Hepatic stellate cell (primary cell): ENCODE measurements around the gene ITGB5.

Source experiments
- DNase-seq: peaks from one replicate; pipeline ENCODE4 v3.0.0; 2011; ENCODE audit warnings: low spot score

Gene ITGB5

DNA sequence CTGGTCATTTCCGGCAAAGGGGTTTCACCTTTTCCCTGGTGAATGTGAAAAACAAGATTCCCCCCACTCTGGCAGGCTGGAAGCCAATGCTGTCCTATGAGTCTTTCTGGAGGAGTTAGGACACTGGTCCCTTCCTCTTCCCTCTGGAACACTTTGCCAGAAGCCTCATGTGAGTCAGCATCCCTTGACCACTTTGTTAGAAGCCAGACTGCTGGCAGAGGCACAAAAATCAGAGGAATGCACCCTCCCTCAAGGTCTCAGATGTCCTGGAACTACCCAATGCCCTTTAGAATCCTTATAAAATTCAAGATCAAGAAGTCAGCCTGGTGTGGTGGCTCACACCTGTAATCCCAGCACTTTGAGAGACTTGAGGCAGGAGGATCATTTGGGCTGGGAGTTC, 26.6 kb downstream of the ITGB5 start:
- peak; percentile 82 for DNase-seq

DNA sequence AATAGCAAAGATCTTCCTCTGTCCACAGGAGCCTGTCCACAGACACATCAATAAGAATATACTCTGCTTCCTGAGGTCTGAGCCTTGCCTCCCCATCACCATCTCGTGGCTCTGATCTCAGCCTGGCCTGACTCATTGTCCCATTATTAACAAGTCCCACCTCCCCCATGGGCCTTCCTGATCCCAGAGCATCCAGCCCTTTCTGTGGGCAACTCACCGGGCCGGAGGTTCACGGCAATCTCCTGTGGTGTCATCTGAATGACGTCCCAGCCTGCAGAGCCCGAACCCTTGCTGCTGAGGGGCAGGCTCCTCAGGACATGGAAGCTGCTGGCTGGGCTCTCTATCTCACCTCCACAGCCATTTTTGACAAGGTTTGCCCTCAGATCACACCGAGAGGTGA, 28.1 kb downstream of the ITGB5 start:
- peak; percentile 42 for DNase-seq

- no peak for DNase-seq
These were observed 28.9 kb downstream of the ITGB5 start for GRCh38 chr3:124858275-124858674.

- no peak for DNase-seq
These were observed 30.5 kb downstream of the ITGB5 start for GRCh38 chr3:124856677-124857076.

DNA sequence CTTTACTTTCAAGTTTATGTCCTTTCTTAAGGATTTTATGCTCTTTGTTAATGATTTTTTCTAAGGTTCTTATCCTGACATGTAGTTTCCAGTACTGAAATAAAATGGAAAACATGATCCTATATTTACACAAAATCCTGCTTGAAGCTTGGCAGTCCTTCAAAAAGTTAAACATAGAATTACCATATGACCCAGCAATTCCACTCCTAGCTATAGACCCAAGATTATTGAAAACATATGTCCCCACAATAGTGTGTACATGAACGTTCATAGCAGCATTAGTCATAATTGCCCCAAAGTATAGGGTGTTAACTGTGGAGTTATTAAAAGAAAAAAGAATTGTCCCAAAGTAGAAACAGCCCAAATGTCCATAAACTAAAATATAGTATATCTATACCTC, 33.2 kb downstream of the ITGB5 start:
- DNase-seq, result no peak

GRCh38 chr3:124853446-124853845, 33.7 kb downstream of the ITGB5 start:
- no peak for DNase-seq

- no peak for DNase-seq
These were observed 35.3 kb downstream of the ITGB5 start for GRCh38 chr3:124851905-124852304.

GRCh38 chr3:124851136-124851535, 36.0 kb downstream of the ITGB5 start:
- no peak for DNase-seq

- peak; percentile 72 for DNase-seq
These were observed 36.5 kb downstream of the ITGB5 start for GRCh38 chr3:124850633-124851032.

- no peak for DNase-seq
These were observed 37.0 kb downstream of the ITGB5 start for GRCh38 chr3:124850212-124850611.

DNA sequence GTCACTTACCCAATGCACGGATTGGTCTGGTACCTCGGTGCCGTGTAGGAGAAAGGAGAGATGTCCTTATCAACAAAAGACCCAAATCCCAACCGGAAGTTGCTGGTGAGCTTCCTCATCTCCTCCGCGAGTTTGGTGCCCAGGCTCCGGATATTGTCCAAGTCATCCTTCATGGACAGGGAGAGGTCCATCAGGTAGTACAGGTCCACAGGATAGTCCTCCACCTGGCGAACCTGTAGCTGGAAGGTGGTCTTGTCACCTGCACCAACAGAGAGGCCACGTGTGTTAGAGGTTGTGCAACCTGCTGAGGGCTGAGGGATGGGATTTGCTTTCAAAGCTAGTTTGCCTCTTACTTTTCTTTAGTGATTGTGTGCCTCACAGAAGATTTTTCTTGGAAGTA, 38.9 kb downstream of the ITGB5 start:
- DNase-seq, result no peak

DNA sequence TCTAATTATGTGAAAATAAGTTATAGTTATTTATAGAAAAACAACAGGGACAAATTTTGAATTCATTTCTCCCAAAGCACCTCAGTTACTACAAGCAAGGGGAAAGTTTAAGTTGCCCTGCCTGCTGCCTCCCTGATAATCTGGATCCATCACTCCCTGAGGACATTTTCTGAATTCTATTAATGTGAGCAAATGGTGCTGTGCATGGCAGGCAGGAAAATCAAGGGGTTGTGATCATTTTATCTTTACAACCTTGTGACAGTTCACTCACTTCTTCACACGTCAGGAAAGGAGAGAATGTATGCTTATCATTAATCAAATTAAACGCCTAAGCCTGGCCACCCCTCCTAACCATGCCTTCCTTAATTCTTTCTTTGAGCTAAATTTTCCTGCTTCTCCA, 39.3 kb downstream of the ITGB5 start:
- no peak for DNase-seq

DNA sequence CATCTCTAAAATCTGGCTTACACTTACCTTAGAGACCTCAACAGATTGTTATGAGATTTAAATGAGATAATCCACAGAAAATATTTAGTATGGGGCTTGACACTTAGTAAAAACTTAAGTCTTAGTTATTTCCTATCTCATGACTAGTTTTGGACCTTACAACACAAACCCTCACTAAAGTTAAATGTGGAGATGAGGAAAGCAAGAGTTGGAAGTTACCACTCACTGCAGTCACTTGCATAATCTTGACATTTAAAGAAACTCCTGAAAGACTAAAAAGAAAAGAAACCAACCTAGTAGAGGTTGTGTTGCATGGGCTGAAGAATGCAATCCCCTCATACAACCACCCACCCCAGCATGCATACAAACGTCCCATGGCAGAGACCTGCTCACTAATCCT, 40.1 kb downstream of the ITGB5 start:
- no peak for DNase-seq

GRCh38 chr3:124846189-124846588, 41.0 kb downstream of the ITGB5 start:
- DNase-seq, result peak; percentile 53

- DNase-seq, result peak; percentile 76
These were observed 41.8 kb downstream of the ITGB5 start for GRCh38 chr3:124845406-124845805.

GRCh38 chr3:124843506-124844177, 43.5 kb downstream of the ITGB5 start:
- DNase-seq, result no peak

GRCh38 chr3:124843047-124843446, 44.1 kb downstream of the ITGB5 start:
- no peak for DNase-seq

GRCh38 chr3:124841517-124841916, 45.6 kb downstream of the ITGB5 start:
- no peak for DNase-seq

GRCh38 chr3:124840331-124840730, 46.8 kb downstream of the ITGB5 start:
- DNase-seq, result peak; percentile 59

- DNase-seq, result no peak
These were observed 47.3 kb downstream of the ITGB5 start for GRCh38 chr3:124839896-124840295.

- no peak for DNase-seq
These were observed 48.2 kb downstream of the ITGB5 start for GRCh38 chr3:124838963-124839362.

DNA sequence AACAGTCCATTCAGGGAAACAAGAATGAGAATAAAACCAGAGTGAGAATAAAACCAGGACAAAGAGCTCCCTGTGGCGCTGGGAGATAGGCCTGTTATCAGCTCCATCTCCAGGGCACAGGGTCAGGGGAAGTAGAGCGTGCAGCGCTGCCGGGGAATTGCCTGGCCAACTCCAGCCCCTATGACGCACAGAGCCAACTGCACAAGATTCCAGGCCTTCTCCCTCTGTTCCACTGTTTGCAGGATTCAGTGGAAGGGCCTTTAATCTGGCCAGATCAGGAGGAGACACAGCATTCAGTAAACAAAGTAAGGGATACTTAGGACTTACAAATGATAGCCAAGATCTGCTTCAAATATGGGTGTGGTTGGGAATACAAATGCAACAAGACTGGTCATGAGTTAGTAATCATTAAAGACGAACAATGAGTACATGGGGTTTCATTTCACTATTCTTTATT, 49.4 kb downstream of the ITGB5 start:
- no peak for DNase-seq

DNA sequence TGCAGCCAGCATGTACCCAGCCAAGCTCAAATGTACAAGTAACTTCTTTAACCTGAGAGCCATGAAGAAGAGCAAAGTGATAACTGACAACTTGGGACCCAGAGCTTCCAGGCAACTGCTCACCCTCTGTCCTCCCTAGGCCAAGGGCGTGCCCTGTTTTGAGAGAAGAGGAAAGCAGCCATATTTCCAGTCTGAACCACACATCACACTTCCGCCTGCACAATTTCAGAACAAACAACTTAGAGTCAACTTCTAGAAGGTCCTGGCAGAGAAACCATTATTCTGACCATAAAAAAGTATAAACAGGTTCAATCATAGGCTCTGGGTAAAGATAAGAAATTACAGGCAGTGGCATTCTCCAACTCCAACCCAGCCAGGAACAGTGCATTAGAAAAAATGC, 50.1 kb downstream of the ITGB5 start:
- DNase-seq, result no peak

DNA sequence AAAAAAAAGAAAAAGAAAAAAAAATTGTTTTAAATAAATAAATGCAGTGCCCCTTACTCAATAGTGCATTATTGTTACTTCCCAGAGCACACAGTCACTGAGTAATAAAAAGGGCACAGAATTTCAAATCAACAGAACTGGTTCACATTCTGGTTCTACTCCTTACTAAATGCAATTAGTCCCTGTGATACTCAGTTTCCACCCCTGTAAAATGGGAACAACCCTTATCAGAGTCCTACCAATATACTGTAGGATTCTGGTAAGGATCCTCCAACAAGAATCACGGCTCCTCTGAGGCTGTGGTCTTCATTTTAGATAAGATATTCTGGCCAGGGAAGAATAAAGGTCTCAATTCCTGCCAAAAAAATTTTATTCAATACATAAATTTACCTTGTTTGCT, 50.7 kb downstream of the ITGB5 start:
- no peak for DNase-seq
